ENCODE data around the gene VSIR.
A peak's percentile ranks its signal among the peaks of the same experiment; 100 is the strongest.

VSIR gene

DNA sequence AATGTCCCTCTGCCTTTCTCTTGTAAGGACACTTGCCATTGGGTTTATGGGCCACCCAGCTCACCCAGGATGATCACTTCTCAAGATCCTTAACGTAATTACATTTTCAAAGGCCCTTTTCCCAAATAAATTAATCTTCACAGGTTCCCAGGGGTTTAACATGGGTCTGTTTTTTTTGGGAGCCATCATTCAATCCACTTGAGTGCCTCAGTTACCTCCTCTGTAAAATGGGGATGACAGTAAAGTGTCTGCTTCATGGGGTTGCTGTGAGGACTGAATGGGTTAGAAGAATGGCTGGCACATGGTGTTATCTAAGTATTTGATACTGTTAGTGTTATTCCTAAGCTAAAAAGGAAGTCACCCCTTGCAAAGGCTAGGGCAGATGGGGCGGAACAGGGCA is 61.1 kb downstream of the VSIR start:
- Histone ChIP-seq H3K36me3 (ENCODE audit: control insufficient read depth in 1 of 2, insufficient read depth in 2 of 2, low read depth in 1 of 2, low read length in 2 of 2) (no peaks in the 10 kb centered on the region), H3K27me3 (ENCODE audit: control insufficient read depth in 1 of 2, insufficient read depth in 1 of 2, low read length in 2 of 2) (peaks cover 12 to 60% of the 10 kb centered on the region in 2 experiments), H3K18ac (ENCODE audit: low read depth in 1 of 2, low read length in 2 of 2) (no peak overlapping the region), H3K23ac (ENCODE audit: low read length in 2 of 2) (no peak overlapping the region), H3K9ac (ENCODE audit: low read length) (no peak overlapping the region), H3K9me3 (ENCODE audit: control insufficient read depth, low read length) (no peaks in the 10 kb centered on the region), H2BK12ac (ENCODE audit: low read length in 2 of 2) (no peak overlapping the region), H3K4ac (ENCODE audit: low read depth in 1 of 2, low read length in 2 of 2) (no peak overlapping the region), H3K4me2 (ENCODE audit: low read length, poor library complexity, severe bottlenecking) (no peak overlapping the region), H3K79me1 (replicated peaks; ENCODE audit: low read length, poor library complexity, severe bottlenecking) (no peaks in the 10 kb centered on the region), H3K27ac (ENCODE audit: low read length, poor library complexity, severe bottlenecking) (no peak overlapping the region), H2AK5ac (ENCODE audit: low read length, severe bottlenecking) (no peak overlapping the region), H3K4me3 (ENCODE audit: insufficient read depth in 1 of 2, low read depth in 1 of 2, low read length in 2 of 2) (no peak overlapping the region), H3K4me1 (ENCODE audit: control insufficient read depth, insufficient read depth, low read depth, low read length) (peaks cover 5% of the 10 kb centered on the region), H2AFZ (ENCODE audit: low read depth, low read length) (no peak overlapping the region), H4K8ac (ENCODE audit: low read length) (no peak overlapping the region), H2BK120ac (ENCODE audit: low read depth, low read length) (no peak overlapping the region), H3K14ac (ENCODE audit: low read length in 2 of 2) (no peak overlapping the region), H4K91ac (ENCODE audit: low read length) (no peak overlapping the region), H2BK15ac (ENCODE audit: low read depth, poor library complexity, severe bottlenecking) (no peak overlapping the region), H2BK5ac (ENCODE audit: low read depth, low read length, poor library complexity, severe bottlenecking) (no peak overlapping the region)
- no peak for DNase-seq
- WGBS, result 100% methylated on average over 2 of the region's 2 CpGs

DNA sequence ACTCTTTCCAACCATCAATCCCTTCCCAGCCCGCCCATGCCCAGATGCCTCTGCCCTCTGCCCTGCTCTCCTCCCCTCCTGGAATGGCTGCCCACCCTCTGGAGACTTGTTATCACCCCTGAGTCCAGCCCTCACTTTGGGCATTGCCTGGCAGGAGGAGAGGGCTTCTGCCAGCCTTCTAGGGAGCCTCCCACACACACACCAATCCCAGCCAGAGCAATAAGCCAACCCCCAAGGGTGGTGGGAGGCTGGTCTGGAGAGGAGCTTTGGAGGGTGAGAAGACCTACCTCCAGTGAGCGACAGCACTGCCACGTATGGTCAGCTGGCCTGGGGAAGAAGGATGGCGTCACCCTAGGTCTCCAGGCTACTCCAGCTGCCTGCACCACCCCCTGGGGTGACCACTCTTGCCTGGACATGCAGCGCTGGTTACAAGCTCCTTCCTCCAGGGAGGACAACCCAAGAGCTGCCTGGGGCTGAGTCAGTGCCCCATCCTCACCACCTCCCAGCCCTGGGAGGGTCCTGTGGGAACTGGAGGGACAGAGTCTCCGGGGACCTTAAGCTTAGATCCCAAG is 62.2 kb downstream of the VSIR start:
- H3K4me3 ChIP-seq (ENCODE audit: insufficient read depth in 1 of 2, low read depth in 1 of 2, low read length in 2 of 2), result no peak overlapping the region
- H2AK5ac ChIP-seq (ENCODE audit: low read length, severe bottlenecking), result no peak overlapping the region
- H2BK15ac ChIP-seq (ENCODE audit: low read depth, poor library complexity, severe bottlenecking), result no peak overlapping the region
- no peak overlapping the region for H4K91ac ChIP-seq (ENCODE audit: low read length)
- no peak overlapping the region for H3K23ac ChIP-seq (ENCODE audit: low read length in 2 of 2)
- no peaks in the 10 kb centered on the region for H3K9me3 ChIP-seq (ENCODE audit: control insufficient read depth, low read length)
- no peak overlapping the region for H3K4ac ChIP-seq (ENCODE audit: low read depth in 1 of 2, low read length in 2 of 2)
- H4K8ac ChIP-seq (ENCODE audit: low read length), result no peak overlapping the region
- no peak for DNase-seq
- H3K18ac ChIP-seq (ENCODE audit: low read depth in 1 of 2, low read length in 2 of 2), result no peak overlapping the region
- no peak overlapping the region for H2BK5ac ChIP-seq (ENCODE audit: low read depth, low read length, poor library complexity, severe bottlenecking)
- H3K9ac ChIP-seq (ENCODE audit: low read length), result no peak overlapping the region
- peaks cover 14 to 59% of the 10 kb centered on the region in 2 experiments for H3K27me3 ChIP-seq (ENCODE audit: control insufficient read depth in 1 of 2, insufficient read depth in 1 of 2, low read length in 2 of 2)
- no peaks in the 10 kb centered on the region for H3K79me1 ChIP-seq (replicated peaks; ENCODE audit: low read length, poor library complexity, severe bottlenecking)
- no peak overlapping the region for H2BK120ac ChIP-seq (ENCODE audit: low read depth, low read length)
- no peak overlapping the region for H2BK12ac ChIP-seq (ENCODE audit: low read length in 2 of 2)
- H3K4me1 ChIP-seq (ENCODE audit: control insufficient read depth, insufficient read depth, low read depth, low read length), result peaks cover 5% of the 10 kb centered on the region
- H3K36me3 ChIP-seq (ENCODE audit: control insufficient read depth in 1 of 2, insufficient read depth in 2 of 2, low read depth in 1 of 2, low read length in 2 of 2), result no peaks in the 10 kb centered on the region
- no peak overlapping the region for H2AFZ ChIP-seq (ENCODE audit: low read depth, low read length)
- H3K27ac ChIP-seq (ENCODE audit: low read length, poor library complexity, severe bottlenecking), result no peak overlapping the region
- H3K4me2 ChIP-seq (ENCODE audit: low read length, poor library complexity, severe bottlenecking), result no peak overlapping the region
- WGBS, result 82% methylated on average over 5 of the region's 6 CpGs
- H3K14ac ChIP-seq (ENCODE audit: low read length in 2 of 2), result no peak overlapping the region

DNA sequence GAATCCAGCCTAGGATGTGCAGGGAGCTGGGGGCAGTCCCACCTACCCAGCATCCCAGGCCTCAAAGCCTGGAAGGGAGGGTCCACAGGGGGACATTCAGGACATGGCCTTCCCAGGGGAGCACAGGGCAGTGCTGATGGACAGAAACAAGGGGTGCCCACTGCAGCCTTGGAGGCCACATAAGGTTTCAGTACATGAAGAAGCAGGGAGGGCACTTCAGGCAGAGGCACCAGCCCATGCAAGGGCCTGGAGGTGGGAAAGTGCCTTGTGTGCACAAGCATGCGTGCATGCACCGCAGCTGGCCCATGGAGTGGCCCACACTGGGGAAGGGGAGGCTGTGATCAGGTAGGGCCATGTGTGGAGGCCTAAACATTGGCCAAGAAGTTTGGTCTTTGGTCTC is 62.8 kb downstream of the VSIR start:
- Histone ChIP-seq H4K8ac (ENCODE audit: low read length) (no peak overlapping the region), H4K91ac (ENCODE audit: low read length) (no peak overlapping the region), H3K9me3 (ENCODE audit: control insufficient read depth, low read length) (no peaks in the 10 kb centered on the region), H3K23ac (ENCODE audit: low read length in 2 of 2) (no peak overlapping the region), H3K4me3 (ENCODE audit: insufficient read depth in 1 of 2, low read depth in 1 of 2, low read length in 2 of 2) (no peak overlapping the region), H2BK15ac (ENCODE audit: low read depth, poor library complexity, severe bottlenecking) (no peak overlapping the region), H3K27ac (ENCODE audit: low read length, poor library complexity, severe bottlenecking) (no peak overlapping the region), H3K4me1 (ENCODE audit: control insufficient read depth, insufficient read depth, low read depth, low read length) (peaks cover 5% of the 10 kb centered on the region), H2BK120ac (ENCODE audit: low read depth, low read length) (no peak overlapping the region), H3K27me3 (ENCODE audit: control insufficient read depth in 1 of 2, insufficient read depth in 1 of 2, low read length in 2 of 2) (peaks cover 14 to 62% of the 10 kb centered on the region in 2 experiments), H3K18ac (ENCODE audit: low read depth in 1 of 2, low read length in 2 of 2) (no peak overlapping the region), H3K4me2 (ENCODE audit: low read length, poor library complexity, severe bottlenecking) (no peak overlapping the region), H3K4ac (ENCODE audit: low read depth in 1 of 2, low read length in 2 of 2) (no peak overlapping the region), H2BK5ac (ENCODE audit: low read depth, low read length, poor library complexity, severe bottlenecking) (no peak overlapping the region), H3K79me1 (replicated peaks; ENCODE audit: low read length, poor library complexity, severe bottlenecking) (no peaks in the 10 kb centered on the region), H3K9ac (ENCODE audit: low read length) (no peak overlapping the region), H3K14ac (ENCODE audit: low read length in 2 of 2) (no peak overlapping the region), H3K36me3 (ENCODE audit: control insufficient read depth in 1 of 2, insufficient read depth in 2 of 2, low read depth in 1 of 2, low read length in 2 of 2) (no peaks in the 10 kb centered on the region), H2AK5ac (ENCODE audit: low read length, severe bottlenecking) (no peak overlapping the region), H2AFZ (ENCODE audit: low read depth, low read length) (no peak overlapping the region), H2BK12ac (ENCODE audit: low read length in 2 of 2) (no peak overlapping the region)
- WGBS, result 77% methylated on average over 2 of the region's 2 CpGs
- no peak for DNase-seq

DNA sequence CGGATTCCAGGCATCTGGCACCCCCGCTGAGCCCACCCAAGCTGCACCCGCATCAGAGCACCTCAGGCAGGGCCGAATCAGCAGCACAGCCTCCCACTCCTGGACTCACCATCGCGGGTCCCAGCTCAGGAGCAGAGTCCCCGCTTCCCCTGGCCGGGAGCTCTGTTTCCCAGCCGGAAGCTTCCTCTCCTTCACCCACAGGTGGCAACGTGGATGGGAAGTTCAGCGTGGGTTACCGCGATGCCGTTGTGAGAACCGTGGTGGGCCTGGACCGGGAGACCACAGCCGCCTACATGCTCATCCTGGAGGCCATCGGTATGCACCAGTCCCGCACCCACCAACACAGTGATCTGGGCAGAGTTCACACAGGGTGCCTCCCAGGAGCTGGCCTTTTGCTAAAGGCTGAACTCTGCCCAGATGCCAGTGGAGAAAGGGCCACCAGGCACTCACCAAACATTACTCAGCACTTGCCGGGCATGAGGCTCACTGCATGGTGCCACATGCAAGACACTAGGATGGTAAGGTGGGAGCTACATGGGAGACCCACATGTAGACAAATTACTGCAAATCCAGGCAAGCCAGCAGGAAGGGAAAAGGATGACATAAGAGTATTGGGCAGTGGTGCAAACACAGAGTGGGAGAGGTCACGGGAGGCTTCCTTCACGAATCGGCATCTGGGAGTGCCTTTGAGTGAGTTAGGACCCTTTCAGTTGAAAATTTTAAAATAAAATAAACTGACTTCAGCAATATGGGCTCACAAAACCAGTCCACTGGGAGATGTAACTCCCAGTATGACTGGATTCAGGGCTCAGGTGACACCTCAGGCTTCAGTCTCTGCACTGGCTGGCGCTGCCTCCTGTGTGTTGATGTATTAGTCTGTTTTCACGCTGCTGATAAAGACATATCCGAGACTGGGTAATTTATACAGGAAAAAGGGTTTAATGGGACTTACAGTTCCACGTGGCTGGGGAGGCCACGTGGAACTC is 64.1 kb downstream of the VSIR start:
- Histone ChIP-seq H3K9me3 (ENCODE audit: control insufficient read depth, low read length) (no peaks in the 10 kb centered on the region), H3K4me3 (ENCODE audit: insufficient read depth in 1 of 2, low read depth in 1 of 2, low read length in 2 of 2) (peak overlapping the region in 1 of 2 experiments; percentile 24), H3K27me3 (ENCODE audit: control insufficient read depth in 1 of 2, insufficient read depth in 1 of 2, low read length in 2 of 2) (peaks cover 14 to 48% of the 10 kb centered on the region in 2 experiments), H3K36me3 (ENCODE audit: control insufficient read depth in 1 of 2, insufficient read depth in 2 of 2, low read depth in 1 of 2, low read length in 2 of 2) (no peaks in the 10 kb centered on the region), H4K91ac (ENCODE audit: low read length) (no peak overlapping the region), H2AK5ac (ENCODE audit: low read length, severe bottlenecking) (no peak overlapping the region), H2BK5ac (ENCODE audit: low read depth, low read length, poor library complexity, severe bottlenecking) (no peak overlapping the region), H4K8ac (ENCODE audit: low read length) (no peak overlapping the region), H3K79me1 (replicated peaks; ENCODE audit: low read length, poor library complexity, severe bottlenecking) (no peaks in the 10 kb centered on the region), H3K9ac (ENCODE audit: low read length) (no peak overlapping the region), H2BK12ac (ENCODE audit: low read length in 2 of 2) (no peak overlapping the region), H3K23ac (ENCODE audit: low read length in 2 of 2) (no peak overlapping the region), H3K14ac (ENCODE audit: low read length in 2 of 2) (no peak overlapping the region), H2BK120ac (ENCODE audit: low read depth, low read length) (no peak overlapping the region), H2BK15ac (ENCODE audit: low read depth, poor library complexity, severe bottlenecking) (no peak overlapping the region), H3K27ac (ENCODE audit: low read length, poor library complexity, severe bottlenecking) (no peak overlapping the region), H3K4me2 (ENCODE audit: low read length, poor library complexity, severe bottlenecking) (no peak overlapping the region), H3K4me1 (ENCODE audit: control insufficient read depth, insufficient read depth, low read depth, low read length) (peaks cover 5% of the 10 kb centered on the region), H3K4ac (ENCODE audit: low read depth in 1 of 2, low read length in 2 of 2) (no peak overlapping the region), H3K18ac (ENCODE audit: low read depth in 1 of 2, low read length in 2 of 2) (no peak overlapping the region), H2AFZ (ENCODE audit: low read depth, low read length) (no peak overlapping the region)
- whole genome bisulfite sequencing, result 83% methylated on average over 27 of the region's 28 CpGs
- no peak for DNase-seq

Data from mesenchymal stem cell (in vitro differentiated cells and primary cell).